Endothelial cell of hepatic sinusoid (primary cell): ENCODE measurements around the gene RPS15.

Source experiments
- in situ Hi-C: cut with HindIII; loops from 2 replicates; pipeline ENCODE4 v1.10.0; 2017; ENCODE audit warnings: low sequenced_read_pairs

The RPS15 gene

DNA sequence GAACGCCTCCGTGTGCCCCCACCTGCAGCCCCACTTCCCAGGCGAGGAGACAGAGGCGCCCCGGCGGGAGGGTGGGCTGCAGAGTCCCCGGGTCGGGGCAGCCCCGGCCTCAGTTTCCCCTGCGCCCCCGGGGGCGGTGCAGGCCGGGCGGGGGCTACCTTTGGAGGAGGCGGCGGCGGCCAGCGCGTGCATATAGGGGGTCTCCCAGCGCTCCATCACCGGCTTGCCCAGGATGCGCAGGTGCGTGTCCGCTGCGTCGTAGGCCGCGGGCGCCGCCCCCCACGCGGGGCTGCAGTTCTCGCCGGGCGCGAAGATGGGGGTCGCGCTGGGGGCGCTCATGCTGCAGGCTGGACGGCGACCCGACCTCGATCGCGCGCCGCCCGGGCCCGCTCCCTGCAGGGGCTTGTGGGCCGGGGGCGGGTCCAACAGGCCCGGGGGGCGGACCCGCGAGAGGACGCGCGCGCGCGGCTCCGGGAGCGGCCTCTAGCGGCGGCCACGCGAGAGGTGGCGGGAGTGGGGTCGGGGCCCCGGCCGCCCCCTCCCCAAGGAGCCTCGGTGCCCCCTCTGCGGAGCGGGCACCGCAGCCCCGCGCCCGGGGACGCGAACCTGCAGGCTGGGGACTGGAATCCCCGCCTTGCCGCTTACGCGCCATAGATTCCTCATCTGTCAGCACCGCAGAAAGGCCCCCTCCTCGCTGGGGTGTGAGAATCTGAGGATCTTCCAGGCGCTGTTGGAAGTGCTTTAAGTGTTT, 36.9 kb upstream of the RPS15 start, which contains the start of gene GAMT:
TSS of gene GAMT (minus strand) at position 405 of the 751 bp plus-strand sequence. CDS start at position 339, 66 bp downstream.
- in situ Hi-C loops: no loop called here

DNA sequence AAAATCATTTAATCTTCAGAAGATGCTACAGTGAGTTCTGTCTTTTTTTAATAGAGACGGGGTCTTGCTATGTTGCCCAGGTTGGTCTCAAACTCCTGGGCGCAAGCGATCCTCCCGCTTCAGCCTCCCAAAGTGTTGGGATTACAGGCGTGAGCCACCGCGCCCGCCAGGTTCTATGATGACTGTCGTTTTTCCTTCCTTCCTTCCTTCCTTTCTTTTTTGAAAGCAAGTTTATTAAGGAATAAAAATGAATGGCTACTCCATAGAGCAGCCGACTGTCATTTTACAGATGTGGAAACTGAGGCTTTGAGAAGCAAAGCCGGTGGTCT, 36.3 kb upstream of the RPS15 start:
- in situ Hi-C loops: no loop called here

DNA sequence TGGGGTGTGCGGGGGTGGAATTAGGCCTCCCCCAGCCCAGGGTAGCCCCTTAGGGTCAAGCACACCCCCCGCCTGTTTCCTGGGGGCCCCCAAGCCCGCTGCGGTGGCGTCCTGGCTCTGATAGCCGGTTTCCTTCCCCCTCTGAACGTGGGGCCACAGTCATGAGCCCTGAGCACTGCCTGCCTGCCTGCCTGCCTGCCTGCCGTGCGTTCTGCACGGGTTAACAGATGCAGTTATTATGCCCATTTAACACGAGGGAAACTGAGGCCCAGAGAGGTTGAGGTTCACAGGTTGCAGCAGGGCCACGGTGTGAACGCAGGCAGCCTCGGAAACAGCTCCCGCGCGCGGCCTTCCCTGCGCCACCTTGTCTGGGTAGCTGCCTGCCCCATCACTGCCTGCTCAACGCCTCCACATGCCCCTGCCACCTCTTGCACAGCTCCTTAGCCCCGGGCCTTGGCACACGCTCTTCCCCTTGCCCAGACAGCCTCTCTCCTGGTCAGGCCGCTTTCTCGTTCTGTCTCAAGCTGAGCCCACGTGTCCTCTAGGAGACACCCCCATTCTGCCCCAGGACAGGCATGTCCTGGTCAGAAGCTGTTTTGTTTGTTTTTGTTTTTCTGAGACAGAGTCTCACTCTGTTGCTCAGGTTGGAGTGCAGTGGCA, 35.7 kb upstream of the RPS15 start:
- in situ Hi-C loops: no loop called here

DNA sequence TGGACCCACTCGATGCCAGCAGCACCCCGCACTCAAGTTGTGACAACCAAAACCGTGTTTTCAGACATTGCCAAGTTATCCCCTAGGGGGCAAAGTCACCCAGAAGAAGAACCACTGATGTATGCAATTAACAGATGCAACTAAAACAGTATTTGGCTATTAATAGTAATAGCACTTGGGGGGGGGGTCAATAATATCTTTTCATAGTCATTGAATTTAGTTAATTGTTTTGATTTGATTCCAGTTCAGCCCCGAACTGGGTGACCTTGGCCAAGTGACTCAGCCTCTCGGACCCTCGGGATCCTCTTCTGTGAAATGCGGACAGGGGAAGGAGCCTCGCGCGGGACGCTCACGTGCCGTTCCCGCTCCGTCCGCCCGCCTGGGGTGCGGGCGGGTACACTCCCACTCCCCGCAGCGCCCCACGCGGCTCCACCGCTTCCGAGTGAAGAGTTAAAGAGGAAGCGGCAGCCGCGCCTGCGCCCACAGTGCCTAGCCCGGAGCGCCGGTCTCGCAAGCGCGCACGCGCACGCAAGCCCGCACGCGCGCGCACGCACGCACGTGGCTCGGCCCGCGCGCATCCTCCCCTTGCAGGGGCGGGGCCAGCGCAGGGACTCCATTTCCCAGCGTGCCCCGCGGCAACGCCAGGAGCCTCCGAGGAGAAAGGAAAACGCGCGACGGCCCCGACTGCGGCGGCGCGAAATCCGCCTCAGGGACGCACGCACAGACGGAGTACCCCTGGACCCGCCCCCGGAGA, 31.2 kb upstream of the RPS15 start:
- in situ Hi-C loops: no loop called here

DNA sequence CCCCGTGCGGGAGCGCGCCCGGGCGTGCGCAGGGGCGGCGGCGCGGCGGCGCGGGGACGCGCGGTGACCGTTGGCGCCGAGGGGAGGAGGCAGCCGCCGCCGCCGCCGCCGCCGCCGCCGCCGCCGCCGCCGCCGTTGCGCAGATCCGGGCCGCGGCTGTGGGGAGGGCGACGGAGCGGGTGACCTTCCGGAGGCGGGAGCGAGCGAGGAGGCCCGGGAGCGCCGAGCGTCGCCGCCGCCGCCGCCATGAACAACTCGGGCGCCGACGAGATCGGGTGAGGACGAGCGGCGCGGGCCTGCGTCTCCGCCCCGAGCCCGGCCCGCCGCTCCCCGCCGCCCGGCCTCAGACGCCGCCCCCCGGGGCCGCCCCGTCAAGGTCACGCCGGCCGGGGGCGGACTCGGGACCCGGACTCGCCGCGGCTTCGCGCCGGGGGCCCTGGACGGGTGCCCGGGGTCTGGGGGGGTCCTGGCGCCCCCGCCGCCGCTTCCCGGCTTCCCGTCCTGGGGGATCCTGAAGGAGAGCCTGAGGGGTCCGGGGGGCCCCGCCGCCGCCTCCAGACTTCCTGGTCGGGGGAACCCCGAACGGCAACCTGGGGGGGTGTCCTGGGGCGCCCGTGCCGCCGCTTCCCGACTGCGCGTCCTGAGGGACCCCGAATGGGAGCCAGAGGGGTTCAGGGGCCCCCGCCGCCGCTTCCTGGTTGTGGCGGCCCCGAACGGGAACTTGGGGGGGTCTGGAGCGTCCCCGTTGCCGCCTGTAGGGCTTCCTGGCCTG, 30.5 kb upstream of the RPS15 start, which contains the start of gene DAZAP1:
TSS of gene DAZAP1 (plus strand) at position 59 of the 772 bp plus-strand sequence. CDS start at position 247, 188 bp downstream.
- in situ Hi-C loops: no loop called here

DNA sequence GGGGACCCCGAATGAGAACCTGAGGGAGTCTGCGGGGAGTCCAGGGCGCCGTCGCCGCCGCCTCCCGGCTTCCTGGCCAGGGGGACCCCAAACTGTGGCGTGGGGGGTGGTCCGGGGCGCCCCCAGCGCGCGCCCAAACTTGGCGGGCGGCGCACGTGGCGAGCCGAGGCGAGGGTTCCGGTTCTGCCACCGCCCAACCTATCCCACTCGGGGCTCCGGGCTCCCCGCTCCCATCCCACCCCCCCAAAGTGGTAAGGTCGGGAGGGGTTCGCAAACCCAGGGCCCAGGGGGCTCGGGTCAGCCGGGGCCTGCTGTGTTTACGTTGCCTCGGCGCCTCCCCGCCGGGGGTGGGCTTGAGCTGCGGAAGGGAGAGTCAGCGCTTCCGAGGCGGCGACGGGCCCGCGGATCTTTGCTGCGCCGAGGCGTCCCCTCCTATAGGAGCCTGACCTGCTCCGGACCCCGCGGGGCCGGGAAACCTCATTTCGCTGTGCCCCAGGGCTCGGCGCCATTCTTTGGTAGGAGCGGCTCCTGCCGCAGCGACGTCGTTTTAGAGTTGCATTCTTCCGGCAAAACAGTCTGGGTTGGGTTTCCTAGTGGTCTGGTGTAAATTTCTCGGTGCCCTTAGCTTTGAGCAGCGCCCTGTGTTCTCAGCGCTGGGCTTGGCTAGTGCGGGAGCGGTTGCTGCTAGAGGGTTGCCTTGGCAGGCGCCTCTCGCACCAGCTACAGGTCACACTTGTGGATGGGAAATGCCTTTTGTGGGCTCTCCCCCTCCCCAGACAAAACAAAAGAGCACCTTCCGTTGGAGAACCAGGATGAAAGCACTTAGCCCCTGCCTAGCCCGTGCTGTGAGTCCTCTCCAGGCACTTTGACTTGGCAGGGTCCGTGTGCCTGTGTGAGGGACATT, 29.6 kb upstream of the RPS15 start:
- in situ Hi-C loops: no loop called here

DNA sequence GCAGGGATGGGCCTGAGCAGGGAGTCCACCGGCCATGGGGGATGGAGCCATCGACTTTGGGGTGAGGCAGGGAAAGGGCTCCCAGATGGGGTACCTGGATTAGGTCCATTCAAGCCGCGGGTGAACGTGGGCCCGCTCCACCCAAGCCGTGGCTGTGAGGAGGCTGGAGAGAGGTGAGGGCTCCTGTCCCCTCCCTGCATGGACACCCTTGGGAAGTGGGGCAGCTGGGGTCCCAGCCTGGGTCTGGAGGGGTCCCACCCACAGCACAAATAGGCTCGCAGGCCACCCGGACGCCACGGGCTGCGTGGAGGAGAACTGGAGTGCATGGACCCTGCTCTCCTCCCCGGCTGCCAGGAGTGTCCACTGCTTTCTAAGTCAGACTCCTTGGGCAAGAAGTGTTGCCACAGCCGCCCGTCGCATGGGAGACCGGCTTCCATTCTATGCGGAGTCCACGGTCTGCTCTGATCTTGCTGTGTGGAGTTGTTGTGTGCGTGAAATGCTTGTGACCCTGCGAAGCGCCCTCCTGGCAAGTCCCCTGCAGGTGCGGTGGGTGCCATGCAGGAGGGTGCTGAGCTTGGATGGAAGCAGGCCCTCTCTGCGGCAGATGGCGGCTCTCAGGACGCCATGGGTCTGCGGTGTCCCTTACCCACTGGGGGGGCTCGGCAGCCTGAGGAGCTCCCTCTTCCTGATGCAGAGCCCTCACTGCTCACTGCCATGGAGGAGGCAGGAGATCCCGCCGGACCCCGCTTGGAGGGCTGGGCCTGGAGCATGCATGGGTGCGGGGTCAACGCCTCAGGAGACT, 28.8 kb upstream of the RPS15 start:
- in situ Hi-C loops: loop anchor here (5.0 to 10.0 kb wide), 4 partner anchors 37 to 127 kb away; partner anchors contain the start of genes C19orf25 and PLK5

DNA sequence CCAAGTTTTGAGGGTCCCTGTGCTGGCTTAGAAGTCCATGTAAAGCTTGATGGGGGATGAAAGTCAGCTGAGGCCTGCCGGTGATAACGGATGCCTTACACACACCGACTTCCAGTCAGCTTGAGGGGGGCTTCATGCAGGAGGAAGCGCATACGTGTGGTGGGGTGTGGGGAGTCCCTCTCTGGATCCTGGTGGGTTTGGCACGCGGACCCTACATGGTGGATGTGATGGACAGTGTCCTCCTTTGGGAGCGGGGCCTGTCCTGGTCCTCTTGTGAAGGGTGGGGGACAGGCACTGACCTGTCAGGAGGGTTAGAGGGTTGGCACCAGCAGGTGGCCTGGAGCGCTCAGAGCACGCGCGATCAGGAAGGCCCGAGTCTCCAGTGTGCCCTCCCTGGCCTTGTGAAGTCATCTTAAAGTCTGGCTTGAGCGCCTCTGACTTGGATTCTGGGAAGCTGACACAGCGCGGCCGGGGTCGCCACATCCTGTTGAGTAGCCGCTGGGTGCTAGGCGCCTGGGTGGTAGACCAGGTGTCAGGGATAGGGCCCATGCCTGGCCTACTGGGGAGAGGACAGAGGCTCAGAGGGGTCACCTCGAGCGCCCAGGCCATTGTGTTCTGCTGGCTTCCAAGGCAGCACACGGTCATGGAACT, 27.9 kb upstream of the RPS15 start:
- in situ Hi-C loops: loop anchor here (5.0 to 10.0 kb wide), 4 partner anchors 38 to 128 kb away; partner anchors contain the start of genes C19orf25 and PLK5

DNA sequence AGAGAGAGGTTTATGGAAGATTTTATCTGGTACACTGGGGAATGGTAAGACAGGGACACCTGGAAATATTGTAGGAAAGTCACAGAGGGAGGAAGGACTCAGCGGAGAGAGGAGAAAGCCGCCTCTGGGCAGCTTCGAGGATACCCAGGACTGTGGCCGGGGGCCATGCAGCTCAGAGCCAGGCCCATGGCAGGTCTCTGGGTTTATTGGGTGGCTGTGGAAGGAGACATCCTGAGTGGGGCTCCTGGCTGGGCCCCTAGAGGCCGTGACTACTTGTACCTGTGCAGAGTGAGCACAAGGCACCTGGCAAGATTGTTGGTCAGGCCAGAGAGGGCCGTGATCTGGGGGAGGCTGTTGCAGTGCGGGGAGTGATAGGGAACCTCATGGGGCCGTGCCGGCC, 27.4 kb upstream of the RPS15 start:
- in situ Hi-C loops: loop anchor here (5.0 to 10.0 kb wide), 4 partner anchors 38 to 128 kb away; partner anchors contain the start of genes C19orf25 and PLK5

DNA sequence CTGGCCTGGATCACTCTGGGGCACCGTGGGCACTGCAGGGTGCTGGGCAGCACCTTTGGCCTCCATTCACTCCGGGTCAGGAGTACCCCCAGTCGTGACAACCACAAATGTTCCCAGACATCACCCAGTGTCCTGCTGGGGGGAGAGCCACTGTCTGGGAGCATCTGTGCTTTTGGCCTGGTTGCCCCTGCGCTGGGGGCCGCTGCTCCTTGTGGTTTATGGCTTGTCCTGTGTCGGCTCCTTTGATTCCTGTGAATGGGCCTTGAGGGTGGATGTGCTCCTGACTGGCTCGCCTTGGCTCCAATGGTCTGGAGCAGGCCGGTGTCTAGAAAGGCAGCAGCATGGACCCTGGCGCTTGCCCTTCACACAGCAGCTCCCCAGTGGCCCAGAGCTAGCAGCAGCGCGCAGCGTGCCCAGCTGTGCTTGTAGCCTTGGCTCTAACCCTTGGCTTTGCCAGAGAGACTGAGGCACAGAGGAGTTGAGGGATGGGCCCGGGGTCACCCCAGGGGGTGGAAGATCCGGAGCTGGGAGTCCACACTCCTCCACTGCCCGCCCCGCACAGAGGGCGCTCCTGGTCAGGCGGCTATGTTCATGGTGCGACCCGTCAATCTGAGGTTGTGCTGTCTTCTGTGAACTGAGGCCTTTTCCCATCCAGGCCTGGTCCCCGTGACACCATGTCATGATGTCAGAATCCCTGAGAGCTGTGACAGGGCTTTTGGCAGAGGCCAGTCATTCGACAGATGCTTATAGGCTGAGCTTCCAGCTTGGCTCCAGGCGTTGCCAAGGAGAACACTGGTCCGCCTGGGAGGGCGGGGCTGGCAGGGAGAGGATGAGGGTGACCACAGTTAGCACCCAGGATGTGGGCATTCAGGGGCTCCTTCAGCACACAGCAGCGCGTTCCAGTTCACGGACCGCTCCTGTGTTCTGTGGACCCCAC, 26.7 kb upstream of the RPS15 start:
- in situ Hi-C loops: loop anchor here (5.0 to 10.0 kb wide), 4 partner anchors 39 to 129 kb away; partner anchors contain the start of genes C19orf25 and PLK5

DNA sequence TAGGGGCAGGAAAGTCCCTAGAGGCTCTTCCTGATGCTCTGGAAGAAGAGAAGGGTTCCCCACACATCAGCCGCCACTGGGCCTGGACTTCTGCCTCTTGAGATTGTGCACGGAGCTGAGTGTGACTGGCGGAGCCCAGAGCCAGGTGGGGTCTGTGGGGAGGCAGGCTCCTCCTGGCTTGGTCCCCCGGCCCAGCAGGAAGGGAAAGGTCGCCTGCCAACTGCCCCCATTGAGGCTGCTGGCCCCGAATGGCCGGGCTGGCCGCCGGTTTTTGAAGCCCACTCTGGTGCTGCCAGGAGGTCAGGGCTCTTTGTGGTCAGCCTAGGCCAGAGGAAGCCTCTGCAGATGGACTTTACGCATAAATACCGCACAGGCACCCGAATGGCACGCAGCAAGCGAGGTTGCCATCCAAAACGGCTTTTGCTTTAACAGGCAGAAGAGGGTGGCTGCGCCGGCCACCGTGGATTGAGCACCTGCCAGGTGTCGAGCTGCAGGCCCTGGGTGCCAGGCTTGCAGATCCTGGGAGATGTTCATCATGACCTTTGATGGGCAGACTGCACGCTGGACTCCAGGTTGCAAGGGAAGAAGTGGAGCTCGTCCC, 25.8 kb upstream of the RPS15 start:
- in situ Hi-C loops: loop anchor here (5.0 to 10.0 kb wide), 4 partner anchors 40 to 130 kb away; partner anchors contain the start of genes C19orf25 and PLK5

DNA sequence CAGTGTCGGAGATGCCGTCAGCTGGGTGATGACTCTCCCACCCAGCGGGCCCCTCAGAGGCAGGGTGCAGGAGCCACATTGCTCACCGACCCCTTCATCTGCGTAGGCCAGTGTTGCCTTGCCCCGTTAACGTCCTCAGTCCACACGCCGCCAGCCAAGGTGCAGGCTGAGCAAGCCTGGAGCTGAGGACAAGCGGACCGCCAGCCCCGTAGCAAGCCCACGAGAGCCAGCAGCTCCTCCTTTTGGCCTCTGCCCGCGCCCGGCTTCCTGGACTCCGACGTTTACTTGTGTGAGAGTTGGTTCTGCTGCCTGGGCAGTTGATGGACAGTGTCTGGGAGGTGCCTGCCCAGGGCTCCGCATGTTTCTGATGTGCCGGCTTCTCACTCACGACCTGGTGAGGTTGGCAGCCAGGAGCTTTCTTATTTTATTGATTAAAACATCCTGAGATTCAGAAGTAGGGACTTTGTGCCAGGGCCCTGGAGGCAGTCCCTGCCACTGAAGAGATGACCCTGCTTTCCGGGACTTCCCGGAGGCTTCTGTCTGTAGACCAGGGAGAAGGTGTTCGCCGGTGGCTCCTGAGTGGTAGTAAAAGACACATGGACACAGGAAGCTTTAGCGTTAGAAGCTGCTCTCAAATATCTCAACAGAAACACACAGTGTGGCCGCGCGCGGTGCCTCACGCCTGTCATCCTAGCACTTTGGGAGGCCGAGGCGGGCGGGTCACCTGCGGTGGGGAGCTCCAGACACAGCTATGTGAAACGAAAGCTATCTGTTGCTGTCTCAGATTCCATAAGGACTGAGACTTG, 25.0 kb upstream of the RPS15 start:
- in situ Hi-C loops: loop anchor here (5.0 to 10.0 kb wide), 4 partner anchors 41 to 131 kb away; partner anchors contain the start of genes C19orf25 and PLK5

DNA sequence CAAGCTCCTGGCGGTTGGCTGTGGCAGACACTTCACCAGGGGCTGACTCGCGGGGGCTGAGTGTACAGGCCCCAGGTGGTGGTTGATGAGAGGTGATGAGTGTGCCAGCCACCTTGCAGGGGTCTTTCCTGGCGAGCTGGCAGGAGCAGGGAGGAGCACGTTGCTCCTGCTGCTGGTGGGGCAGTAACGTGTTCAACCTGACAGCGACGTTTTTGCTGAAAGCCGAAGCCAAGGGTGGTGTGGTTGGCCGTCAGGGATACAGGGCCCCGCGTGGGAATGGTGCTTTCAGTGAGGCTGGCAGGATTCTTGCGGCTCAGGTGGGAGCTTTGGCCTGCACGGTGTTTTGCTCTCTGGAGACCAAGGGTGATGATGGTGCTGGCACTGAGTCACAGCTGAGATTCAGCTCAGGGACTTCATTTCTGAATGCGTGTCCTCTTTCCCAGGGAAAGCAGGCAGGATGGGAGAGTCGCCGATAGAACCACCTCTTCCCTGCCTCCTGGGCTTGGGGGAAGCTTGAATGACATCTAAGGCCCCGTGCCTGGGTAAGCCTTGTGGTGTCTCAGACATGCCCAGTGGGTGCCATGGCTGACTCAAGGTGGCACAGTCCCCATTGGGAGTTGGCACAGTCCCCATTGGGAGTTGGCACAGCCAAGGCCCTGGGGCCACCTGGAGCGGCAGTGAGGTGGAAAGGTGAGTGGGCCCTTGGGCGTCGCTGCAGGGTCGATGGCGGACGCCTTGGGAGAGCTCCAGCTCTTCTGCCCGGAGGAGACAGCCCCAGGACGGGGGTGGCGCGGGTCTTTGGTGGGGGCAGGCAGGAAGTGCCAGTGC, 22.0 kb upstream of the RPS15 start:
- in situ Hi-C loops: loop anchor here (10.0 kb wide), 2 partner anchors 59 to 109 kb away; partner anchors contain the start of genes C19orf25 and PLK5

DNA sequence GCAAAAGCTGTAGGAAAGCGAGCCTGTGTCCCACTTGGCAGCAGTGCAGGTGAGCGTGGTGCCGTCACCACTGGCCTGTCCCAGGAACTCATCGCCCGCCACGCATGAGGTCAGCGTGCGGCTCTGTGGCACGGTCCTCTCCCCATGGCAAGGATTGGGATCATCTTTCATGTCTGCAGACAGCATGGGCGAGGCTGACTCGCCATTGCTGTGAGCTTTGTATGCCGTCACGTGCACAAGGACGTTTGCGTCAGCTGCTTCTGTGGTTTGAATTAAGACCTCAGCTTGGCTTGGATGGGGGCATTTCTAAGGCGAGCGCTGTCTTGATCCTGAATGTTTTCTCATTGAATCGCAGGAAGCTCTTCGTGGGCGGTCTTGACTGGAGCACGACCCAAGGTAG, 21.1 kb upstream of the RPS15 start:
- in situ Hi-C loops: loop anchor here (10.0 kb wide), 2 partner anchors 58 to 108 kb away; partner anchors contain the start of genes C19orf25 and PLK5
